Fibroblast of mammary gland (primary cell): ENCODE measurements around the gene TIMELESS.

Experiments used
- DNase-seq: peaks from one replicate; pipeline ENCODE4 v3.0.0-alpha.2; 2010; ENCODE audit warnings: low read depth
- H3K4me3 ChIP-seq: 2 replicates; pipeline ENCODE4 v1.5.1; 2011; ENCODE audit warnings: low read depth, mild to moderate bottlenecking, low read length, moderate library complexity; ENCODE audit not compliant: control insufficient read depth
- TF ChIP-seq, protein P1 (sequence below): conservative IDR thresholded peaks from 2 replicates; pipeline ENCODE4 v1.5.1; 2011; ENCODE audit warnings: low read depth, low read length, inconsistent platforms; ENCODE audit not compliant: control insufficient read depth, insufficient read depth

TIMELESS gene

DNA sequence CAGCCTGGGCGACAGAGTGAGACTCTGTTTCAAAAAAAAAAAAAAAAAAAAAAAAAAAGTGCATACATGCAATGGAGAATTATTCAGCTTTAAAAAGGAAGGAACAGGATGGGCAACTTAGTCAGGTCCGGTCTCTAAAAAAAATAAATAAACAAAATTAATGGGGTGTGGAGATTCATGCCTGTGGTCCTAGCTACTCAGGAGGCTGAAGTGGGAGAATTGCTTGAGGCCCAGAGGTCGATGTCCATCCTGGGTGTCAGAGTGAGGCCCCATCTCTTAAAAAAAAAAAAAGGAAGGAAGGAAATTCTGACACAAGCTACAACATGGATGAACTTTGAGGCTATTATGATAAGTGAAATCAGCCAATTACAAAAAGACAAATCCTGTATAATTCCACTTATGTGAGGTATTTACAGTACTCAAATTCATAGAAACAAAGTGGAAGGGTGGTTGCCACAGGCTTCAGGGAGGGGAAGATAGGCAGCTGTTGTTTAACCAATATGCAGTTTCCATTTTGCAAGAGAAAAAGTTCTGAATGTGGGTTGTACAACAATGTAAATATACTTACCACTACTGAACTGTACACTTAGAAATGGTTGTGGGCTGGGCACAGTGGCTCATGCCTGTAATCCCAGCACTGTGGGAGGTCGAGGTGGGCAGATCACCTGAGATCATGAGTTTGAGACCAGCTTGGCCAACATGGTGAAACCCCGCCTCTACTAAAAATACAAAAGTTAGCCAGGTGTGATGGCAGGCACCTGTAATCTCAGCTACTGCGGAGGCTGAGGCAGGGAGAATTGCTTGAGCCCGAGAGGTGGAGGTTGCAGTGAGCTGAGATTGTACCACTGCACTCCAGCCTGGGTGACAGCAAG, 74.3 kb downstream of the TIMELESS start:
- TF ChIP-seq, protein P1, sequence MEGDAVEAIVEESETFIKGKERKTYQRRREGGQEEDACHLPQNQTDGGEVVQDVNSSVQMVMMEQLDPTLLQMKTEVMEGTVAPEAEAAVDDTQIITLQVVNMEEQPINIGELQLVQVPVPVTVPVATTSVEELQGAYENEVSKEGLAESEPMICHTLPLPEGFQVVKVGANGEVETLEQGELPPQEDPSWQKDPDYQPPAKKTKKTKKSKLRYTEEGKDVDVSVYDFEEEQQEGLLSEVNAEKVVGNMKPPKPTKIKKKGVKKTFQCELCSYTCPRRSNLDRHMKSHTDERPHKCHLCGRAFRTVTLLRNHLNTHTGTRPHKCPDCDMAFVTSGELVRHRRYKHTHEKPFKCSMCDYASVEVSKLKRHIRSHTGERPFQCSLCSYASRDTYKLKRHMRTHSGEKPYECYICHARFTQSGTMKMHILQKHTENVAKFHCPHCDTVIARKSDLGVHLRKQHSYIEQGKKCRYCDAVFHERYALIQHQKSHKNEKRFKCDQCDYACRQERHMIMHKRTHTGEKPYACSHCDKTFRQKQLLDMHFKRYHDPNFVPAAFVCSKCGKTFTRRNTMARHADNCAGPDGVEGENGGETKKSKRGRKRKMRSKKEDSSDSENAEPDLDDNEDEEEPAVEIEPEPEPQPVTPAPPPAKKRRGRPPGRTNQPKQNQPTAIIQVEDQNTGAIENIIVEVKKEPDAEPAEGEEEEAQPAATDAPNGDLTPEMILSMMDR: no peak
- DNase-seq: no peak
- no peak overlapping the region for H3K4me3 ChIP-seq

DNA sequence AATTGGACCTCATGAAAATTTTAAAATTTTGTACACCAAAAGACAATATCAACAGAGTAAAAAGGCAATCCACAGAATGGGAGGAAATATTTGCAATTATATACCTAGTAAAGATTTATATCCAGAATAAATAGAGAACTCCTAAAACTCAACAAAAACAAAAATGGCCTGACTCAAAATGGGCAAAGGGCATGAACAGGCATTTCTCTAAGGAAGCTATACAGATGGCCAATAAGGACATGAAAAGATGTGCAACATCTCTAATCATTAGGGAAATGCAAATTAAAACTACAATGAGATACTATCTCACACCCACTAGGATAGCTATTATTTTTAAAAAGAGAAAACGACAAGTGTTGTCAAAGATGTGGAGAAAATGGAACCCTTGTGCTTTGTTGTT, 75.7 kb downstream of the TIMELESS start:
- H3K4me3 ChIP-seq: no peak overlapping the region
- no peak for DNase-seq
- TF ChIP-seq, protein P1: no peak

DNA sequence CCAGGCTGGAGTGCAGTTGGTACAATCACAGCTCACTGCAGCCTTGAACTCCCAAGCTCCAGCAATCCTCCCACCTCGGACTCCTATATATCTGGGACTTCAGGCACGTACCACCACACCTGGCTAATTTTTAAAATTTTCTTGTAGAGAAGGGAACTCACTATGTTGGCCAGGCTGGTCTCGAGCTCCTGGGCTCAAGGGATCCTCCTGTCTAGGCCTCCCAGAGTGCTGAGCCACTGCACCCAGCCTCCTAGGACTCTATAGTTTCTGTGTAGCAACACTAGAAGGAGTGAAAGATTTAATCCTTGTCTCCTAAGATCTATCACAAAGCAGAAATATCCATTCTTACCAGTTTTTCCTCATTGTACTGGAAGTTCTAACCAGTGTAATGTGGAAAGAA, 82.3 kb downstream of the TIMELESS start:
- TF ChIP-seq, protein P1: no peak
- no peak for DNase-seq

More for the DNA sequence above, 82.3 kb downstream of the TIMELESS start:
- H3K4me3 ChIP-seq: no peak overlapping the region
